IMR-90 (cell line): ENCODE results near the gene TRIM28.

Experiments used
- MXI1 ChIP-seq: IDR thresholded peaks from 2 replicates; pipeline ENCODE4 v1.6.1; 2012; ENCODE audit warnings: low read depth, mild to moderate bottlenecking, low read length, moderate library complexity, borderline replicate concordance
- POLR2A ChIP-seq: IDR thresholded peaks from 2 replicates; pipeline ENCODE4 v1.6.1; 2012; ENCODE audit warnings: mild to moderate bottlenecking, low read depth, low read length
- RCOR1 ChIP-seq: IDR thresholded peaks from 2 replicates; pipeline ENCODE4 v1.6.1; 2012; ENCODE audit warnings: mild to moderate bottlenecking, low read length, improper control_type of control experiment; ENCODE audit not compliant: insufficient replicate concordance
- TF ChIP-seq, protein P1 (sequence below): conservative IDR thresholded peaks from 2 replicates; pipeline ENCODE4 v1.5.1; 2012; ENCODE audit warnings: mild to moderate bottlenecking, low read depth, low read length, improper control_type of control experiment

DNA sequence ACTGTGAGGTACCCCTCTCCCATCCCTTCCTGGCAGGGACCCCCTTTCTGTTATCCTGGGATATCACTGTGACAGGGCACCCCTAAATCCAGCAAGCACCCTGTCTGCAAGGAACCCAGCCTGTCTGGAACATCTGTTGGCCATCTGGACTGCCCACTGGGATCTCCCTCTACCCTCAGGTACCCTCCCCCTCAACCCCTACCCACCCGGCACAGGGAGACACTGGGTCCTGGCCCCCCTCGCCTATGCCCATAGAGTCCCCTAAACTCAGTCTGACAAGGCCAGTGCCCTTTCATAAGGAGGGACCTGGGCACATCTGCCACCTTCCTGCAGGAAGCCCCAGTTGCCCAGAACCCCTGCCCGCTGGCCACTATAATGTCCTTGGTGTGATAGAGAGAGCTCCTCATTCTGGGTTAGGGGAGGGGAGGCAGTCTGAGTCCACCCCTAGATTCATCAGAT, 29.3 kb upstream of the TRIM28 start:
- TF ChIP-seq, protein P1, sequence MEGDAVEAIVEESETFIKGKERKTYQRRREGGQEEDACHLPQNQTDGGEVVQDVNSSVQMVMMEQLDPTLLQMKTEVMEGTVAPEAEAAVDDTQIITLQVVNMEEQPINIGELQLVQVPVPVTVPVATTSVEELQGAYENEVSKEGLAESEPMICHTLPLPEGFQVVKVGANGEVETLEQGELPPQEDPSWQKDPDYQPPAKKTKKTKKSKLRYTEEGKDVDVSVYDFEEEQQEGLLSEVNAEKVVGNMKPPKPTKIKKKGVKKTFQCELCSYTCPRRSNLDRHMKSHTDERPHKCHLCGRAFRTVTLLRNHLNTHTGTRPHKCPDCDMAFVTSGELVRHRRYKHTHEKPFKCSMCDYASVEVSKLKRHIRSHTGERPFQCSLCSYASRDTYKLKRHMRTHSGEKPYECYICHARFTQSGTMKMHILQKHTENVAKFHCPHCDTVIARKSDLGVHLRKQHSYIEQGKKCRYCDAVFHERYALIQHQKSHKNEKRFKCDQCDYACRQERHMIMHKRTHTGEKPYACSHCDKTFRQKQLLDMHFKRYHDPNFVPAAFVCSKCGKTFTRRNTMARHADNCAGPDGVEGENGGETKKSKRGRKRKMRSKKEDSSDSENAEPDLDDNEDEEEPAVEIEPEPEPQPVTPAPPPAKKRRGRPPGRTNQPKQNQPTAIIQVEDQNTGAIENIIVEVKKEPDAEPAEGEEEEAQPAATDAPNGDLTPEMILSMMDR: no peak
- TF ChIP-seq RCOR1 (no peak), POLR2A (no peak), MXI1 (no peak)
